ENCODE results near the gene CUL7. TPM values are rescaled to one million over a fixed set of nuclear protein-coding genes. Genes with fewer than 3 reads are reported as not detected.
A peak's percentile ranks its signal among the peaks of the same experiment; 100 is the strongest.

Gene CUL7
- total and polyA plus RNA-seq, 2 donors: 10.8 to 26.5 TPM

DNA sequence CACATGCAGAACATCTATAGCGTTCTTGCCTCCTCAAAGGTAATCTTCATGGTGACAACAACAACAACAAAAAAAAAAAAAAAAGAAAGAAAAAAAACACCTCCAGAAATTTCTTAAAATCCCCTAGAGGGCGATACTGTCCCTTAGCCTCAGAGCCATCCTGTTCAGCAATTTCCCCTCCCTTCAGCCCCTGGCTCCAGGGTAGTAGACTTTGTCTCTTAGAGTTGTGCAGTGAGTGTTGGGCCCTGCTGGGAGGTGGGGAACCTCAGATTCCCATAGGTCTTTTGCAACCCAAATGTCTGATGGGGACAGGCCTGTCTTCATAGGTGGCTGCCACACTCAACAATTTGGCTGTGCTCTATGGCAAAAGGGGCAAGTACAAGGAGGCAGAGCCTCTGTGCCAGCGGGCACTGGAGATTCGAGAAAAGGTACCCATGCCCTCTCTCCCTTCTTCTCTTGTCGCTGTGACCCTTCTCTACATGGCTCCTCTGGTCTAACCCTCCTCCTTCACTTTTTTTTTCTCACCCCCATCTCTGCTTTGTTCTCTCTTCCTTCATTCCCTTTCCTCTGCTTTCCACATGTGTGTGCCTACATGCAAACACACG is 16.5 kb upstream of the CUL7 start:
- Histone ChIP-seq H3K4me3 (ENCODE audit: low read depth, low read length) (no peak overlapping the region), H3K36me3 (ENCODE audit: insufficient read depth) (no peaks in the 10 kb centered on the region), H3K4me1 (ENCODE audit: insufficient read depth) (no peaks in the 10 kb centered on the region), H3K27ac (ENCODE audit: low read depth) (no peak overlapping the region)
- WGBS: 57% methylated on average over 6 of the region's 6 CpGs
- DNase-seq (ENCODE audit: extremely low spot score): no peak

DNA sequence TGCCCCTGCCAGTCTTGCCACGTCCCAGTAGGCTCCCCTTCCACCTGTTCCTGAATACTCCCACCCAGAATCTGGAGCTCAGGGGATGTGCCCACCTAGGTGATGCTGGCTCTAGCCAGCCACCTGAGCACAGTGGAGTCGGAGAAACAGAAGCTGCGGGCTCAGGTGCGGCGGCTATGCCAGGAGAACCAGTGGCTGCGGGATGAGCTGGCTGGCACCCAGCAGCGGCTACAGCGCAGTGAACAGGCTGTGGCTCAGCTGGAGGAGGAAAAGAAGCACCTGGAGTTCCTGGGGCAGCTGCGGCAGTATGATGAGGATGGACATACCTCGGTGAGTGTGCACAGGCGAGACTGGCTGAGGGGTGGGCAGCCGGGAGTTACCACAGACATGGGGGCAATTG is 9.2 kb upstream of the CUL7 start:
- 93% methylated on average over 12 of the region's 12 CpGs for WGBS
- Histone ChIP-seq H3K27ac (ENCODE audit: low read depth) (no peak overlapping the region), H3K36me3 (ENCODE audit: insufficient read depth) (no peaks in the 10 kb centered on the region), H3K4me1 (ENCODE audit: insufficient read depth) (no peaks in the 10 kb centered on the region), H3K4me3 (ENCODE audit: low read depth, low read length) (no peak overlapping the region)
- no peak for DNase-seq (ENCODE audit: extremely low spot score)

DNA sequence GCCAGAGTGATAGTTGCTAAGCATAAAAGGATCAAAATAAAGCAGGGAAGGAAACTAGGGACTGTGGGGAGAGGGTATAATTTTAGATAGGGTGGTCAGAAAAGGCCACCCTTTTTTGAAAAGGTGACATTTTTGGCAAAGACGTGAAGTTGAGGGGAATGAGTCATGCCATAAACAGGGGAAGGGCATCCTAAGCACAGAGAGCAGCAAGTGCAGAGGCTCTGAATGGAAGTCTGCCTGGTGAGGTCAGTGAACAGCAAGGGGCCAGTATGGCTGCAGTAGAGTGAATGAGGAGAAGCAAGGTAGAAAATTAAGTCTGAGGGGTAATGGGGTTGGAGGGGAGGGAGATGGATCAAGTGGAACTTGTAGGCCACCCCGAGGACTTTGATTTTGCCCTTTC is 8.2 kb upstream of the CUL7 start:
- no peak overlapping the region for H3K4me3 ChIP-seq (ENCODE audit: low read depth, low read length)
- DNase-seq (ENCODE audit: extremely low spot score): no peak
- no peaks in the 10 kb centered on the region for H3K36me3 ChIP-seq (ENCODE audit: insufficient read depth)
- no peak overlapping the region for H3K27ac ChIP-seq (ENCODE audit: low read depth)
- 78% methylated on average over 2 of the region's 2 CpGs for WGBS
- H3K4me1 ChIP-seq (ENCODE audit: insufficient read depth): no peaks in the 10 kb centered on the region

- WGBS: 86% methylated on average over 12 of the region's 12 CpGs
- no peaks in the 10 kb centered on the region for H3K36me3 ChIP-seq (ENCODE audit: insufficient read depth)
These were observed 7.3 kb upstream of the CUL7 start for GRCh38 chr6:43060755-43061633.

DNA sequence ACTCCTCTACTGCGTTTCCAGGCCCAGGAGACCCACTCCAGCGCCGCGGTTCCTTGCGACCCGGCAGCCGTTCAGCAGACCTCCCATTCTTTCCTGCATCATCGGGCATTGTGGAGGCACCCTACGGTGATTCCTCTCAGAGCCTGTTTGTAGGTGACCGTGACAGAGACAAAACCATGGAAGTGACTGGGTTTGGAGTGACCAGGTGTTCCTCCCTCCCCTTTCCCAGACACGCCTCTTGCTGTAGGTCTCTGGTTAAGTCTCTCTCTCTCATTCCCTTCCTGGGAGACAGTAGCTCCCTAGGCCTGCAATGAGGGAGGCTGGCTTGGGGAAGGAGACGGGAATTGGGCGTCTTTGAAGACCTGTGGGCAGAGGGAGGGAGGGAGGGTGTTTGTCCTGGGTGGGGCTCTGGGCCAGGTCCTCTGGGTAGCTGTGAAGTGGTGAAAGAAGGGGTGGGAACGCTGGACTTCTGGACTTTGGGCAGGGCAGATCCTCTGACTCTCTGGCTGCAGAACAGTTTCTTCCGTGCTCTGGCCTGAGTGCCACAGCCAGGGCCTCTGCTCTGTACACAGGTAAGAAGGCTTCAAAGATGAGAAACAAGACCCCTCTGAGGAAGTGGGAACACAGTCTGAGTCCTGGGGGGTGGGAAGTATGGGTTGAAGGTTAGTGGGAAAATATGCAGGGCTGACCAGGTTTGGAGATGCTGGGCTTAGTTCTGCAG is 6.5 kb upstream of the CUL7 start:
- no peak for DNase-seq (ENCODE audit: extremely low spot score)
- Histone ChIP-seq H3K27ac (ENCODE audit: low read depth) (peak overlapping the region; percentile 84), H3K4me1 (ENCODE audit: insufficient read depth) (no peaks in the 10 kb centered on the region), H3K4me3 (ENCODE audit: low read depth, low read length) (peak overlapping the region; percentile 65), H3K36me3 (ENCODE audit: insufficient read depth) (no peaks in the 10 kb centered on the region)
- WGBS: 11% methylated on average over 15 of the region's 15 CpGs

More at GRCh38 chr6:43060755-43061633, 7.3 kb upstream of the CUL7 start:
- no peak overlapping the region for H3K4me3 ChIP-seq (ENCODE audit: low read depth, low read length)
- DNase-seq (ENCODE audit: extremely low spot score): no peak
- no peak overlapping the region for H3K27ac ChIP-seq (ENCODE audit: low read depth)
- no peaks in the 10 kb centered on the region for H3K4me1 ChIP-seq (ENCODE audit: insufficient read depth)

DNA sequence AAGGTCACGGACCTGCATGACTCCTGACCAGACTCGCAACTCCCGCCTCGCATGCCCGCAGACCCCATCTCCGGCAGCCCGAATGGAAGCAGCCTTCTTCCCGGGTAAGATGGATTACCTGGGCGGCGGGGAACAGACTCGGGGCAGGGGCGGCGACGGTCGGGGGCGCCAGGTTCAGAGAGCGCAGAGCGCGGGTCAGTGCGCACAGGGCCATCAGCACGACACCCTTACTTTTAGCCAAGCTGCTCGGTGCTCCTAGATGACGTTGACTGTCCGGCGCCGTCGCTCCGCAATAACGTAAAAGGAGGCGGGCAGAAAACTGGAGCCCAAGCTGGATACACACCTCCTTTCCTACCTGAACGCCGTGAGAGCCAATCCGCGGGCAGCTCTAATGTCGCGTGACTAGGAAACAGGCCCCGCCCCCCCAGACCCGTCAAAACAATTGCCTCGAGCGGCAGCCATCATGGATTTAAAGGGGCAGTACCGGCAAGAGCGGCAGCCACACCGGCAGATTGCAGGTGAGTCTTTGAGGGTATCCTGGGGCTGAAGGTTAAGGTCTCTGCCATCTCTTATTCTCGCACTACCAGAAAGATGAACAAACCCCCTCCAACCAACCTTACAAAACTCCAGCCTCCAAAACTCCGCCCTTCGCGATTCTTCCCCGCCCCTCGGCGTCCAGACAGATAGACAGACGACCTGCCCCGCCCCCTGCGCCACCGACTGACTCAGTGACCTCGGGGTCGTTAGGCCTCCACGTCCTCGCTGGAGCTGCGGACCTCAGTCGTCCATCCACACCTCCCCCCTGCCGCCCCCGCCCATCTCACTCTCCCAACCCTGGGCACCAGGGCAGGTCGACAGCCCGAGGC is 5.8 kb upstream of the CUL7 start, which contains the start of the genes KLC4 and MRPL2:
TSS of gene KLC4 (plus strand) at position 464 of the 866 bp plus-strand sequence. CDS start 1,705 bp downstream, outside the sequence.
TSS of gene MRPL2 (minus strand) at position 267 of the 866 bp plus-strand sequence. CDS start at position 214, 53 bp downstream.
- WGBS: under 1% methylated on average over 64 of the region's 64 CpGs

GRCh38 chr6:43058531-43058930 is 4.9 kb upstream of the CUL7 start:
- WGBS: 81% methylated on average over 1 of the region's 1 CpG
- H3K4me1 ChIP-seq (ENCODE audit: insufficient read depth): no peaks in the 10 kb centered on the region

More for the DNA sequence above, 5.8 kb upstream of the CUL7 start, which contains the start of the genes KLC4 and MRPL2:
- Histone ChIP-seq H3K27ac (ENCODE audit: low read depth) (peak within 1 kb of the TSS; percentile 91), H3K4me3 (ENCODE audit: low read depth, low read length) (peak within 1 kb of the TSS; percentile 89), H3K36me3 (ENCODE audit: insufficient read depth) (no peaks in the 10 kb centered on the region), H3K4me1 (ENCODE audit: insufficient read depth) (no peaks in the 10 kb centered on the region)
- DNase-seq (ENCODE audit: extremely low spot score): peak; percentile 98

DNA sequence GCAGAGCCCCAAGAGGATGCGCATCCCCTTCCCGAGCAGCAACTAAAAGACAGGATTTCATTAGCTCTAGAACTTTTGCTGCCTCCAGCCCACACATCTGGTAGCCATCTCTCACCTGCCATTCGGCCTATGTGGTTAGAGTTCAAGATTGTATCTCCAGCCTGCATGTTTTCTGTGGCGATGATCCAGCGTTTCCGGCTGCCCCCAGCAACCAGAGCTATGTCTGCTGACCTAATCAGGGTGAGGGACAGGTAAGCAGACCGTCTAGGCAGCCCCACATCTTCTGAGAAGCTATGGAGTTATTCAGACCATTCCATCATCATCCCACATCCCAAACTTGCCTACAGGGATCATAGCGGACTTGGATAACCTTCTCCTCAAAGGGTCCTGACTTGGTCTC is 2.3 kb upstream of the CUL7 start:
- H3K36me3 ChIP-seq (ENCODE audit: insufficient read depth): no peaks in the 10 kb centered on the region
- WGBS: 83% methylated on average over 8 of the region's 8 CpGs
- no peak for DNase-seq (ENCODE audit: extremely low spot score)
- H3K27ac ChIP-seq (ENCODE audit: low read depth): no peak overlapping the region
- no peak overlapping the region for H3K4me3 ChIP-seq (ENCODE audit: low read depth, low read length)
- no peaks in the 10 kb centered on the region for H3K4me1 ChIP-seq (ENCODE audit: insufficient read depth)

More at GRCh38 chr6:43058531-43058930, 4.9 kb upstream of the CUL7 start:
- no peak for DNase-seq (ENCODE audit: extremely low spot score)
- Histone ChIP-seq H3K4me3 (ENCODE audit: low read depth, low read length) (peak overlapping the region; percentile 89), H3K36me3 (ENCODE audit: insufficient read depth) (no peaks in the 10 kb centered on the region), H3K27ac (ENCODE audit: low read depth) (no peak overlapping the region)

GRCh38 chr6:43054206-43054943 is 724 bp upstream of the CUL7 start:
- Histone ChIP-seq H3K4me1 (ENCODE audit: insufficient read depth) (no peaks in the 10 kb centered on the region), H3K4me3 (ENCODE audit: low read depth, low read length) (peak overlapping the region; percentile 82), H3K27ac (ENCODE audit: low read depth) (peak overlapping the region; percentile 93), H3K36me3 (ENCODE audit: insufficient read depth) (no peaks in the 10 kb centered on the region)
- WGBS: 66% methylated on average over 17 of the region's 17 CpGs
- no peak for DNase-seq (ENCODE audit: extremely low spot score)

GRCh38 chr6:43052842-43053544 is 658 bp downstream of the CUL7 start:
- Histone ChIP-seq H3K4me1 (ENCODE audit: insufficient read depth) (no peaks in the 10 kb centered on the region), H3K4me3 (ENCODE audit: low read depth, low read length) (peak overlapping the region; percentile 82), H3K27ac (ENCODE audit: low read depth) (peak overlapping the region; percentile 93), H3K36me3 (ENCODE audit: insufficient read depth) (no peaks in the 10 kb centered on the region)
- DNase-seq (ENCODE audit: extremely low spot score): no peak
- WGBS: 16% methylated on average over 22 of the region's 22 CpGs

DNA sequence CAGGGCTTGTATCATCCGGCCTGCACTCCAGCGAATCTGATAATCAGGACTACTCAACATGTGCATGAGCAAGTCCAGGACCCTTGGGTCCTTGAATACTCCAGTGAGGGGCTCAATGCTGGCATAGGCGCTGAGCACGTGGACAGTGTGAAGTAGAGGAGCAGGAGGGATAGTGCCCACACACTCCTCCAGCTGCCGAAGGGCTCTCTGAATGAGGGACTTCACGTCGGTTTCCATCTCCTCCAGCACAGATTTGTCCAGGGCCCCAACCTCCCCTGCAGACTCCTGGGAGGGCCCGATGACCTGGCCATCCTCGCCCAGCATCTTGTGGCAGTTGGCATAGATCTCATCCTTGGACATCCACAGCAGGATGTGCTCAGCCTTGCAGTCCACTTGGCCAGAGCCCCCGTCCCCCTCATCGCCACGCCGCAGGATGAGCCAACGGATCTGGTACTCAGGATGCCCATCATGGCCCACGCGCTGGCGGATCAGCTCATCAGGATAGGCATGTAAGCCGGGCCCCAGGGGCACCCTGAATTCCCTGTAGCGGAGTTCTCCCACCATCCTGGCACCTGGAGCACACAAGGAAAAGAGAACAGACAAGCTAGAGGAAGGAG is 1.3 kb downstream of the CUL7 start:
- Histone ChIP-seq H3K4me1 (ENCODE audit: insufficient read depth) (no peaks in the 10 kb centered on the region), H3K27ac (ENCODE audit: low read depth) (no peak overlapping the region), H3K4me3 (ENCODE audit: low read depth, low read length) (no peak overlapping the region), H3K36me3 (ENCODE audit: insufficient read depth) (no peaks in the 10 kb centered on the region)
- DNase-seq (ENCODE audit: extremely low spot score): no peak
- 79% methylated on average over 19 of the region's 19 CpGs for WGBS

All from urinary bladder (tissue), 4 donors.